Measurements from ENCODE around the gene ARPC1A.

- TF ChIP-seq CTCF (IDR thresholded peaks at IDR 0.05), result no peak
- TF ChIP-seq POLR2AphosphoS5 (IDR thresholded peaks at IDR 0.05), result no peak
Measured at GRCh38 chr7:99296471-99296870, 29.2 kb upstream of the ARPC1A start.
